CD14-positive monocyte (primary cell): ENCODE measurements around the gene C4orf54. TPM values are rescaled to one million over a fixed set of nuclear protein-coding genes. Genes with fewer than 3 reads are reported as not detected.

Experiments
- DNase-seq, 3 donors: peaks; one replicate each; pipeline ENCODE4 v3.0.0-alpha.2; 2011 to 2022
- H2AFZ ChIP-seq: 2 replicates; pipeline ENCODE4 v1.6.0; 2012; ENCODE audit warnings: mild to moderate bottlenecking, low read depth, low read length, inconsistent platforms; ENCODE audit not compliant: insufficient read depth, poor library complexity, severe bottlenecking
- H3K27ac ChIP-seq, 2 donors: 1 replicate in 1 of 2; 2 replicates in 1 of 2; pipeline ENCODE4 v1.5.1; 2012 to 2013; ENCODE audit warnings: low read length in 2 of 2, control low read depth in 1 of 2, inconsistent platforms in 1 of 2, low read depth in 1 of 2, mild to moderate bottlenecking in 1 of 2
- H3K27me3 ChIP-seq, 2 donors: one replicate each; pipeline versions ENCODE4 v1.6.0 to v1.6.1; 2011 to 2013; ENCODE audit warnings: low read length in 2 of 2; ENCODE audit not compliant: control insufficient read depth in 2 of 2, insufficient read depth in 2 of 2
- H3K36me3 ChIP-seq, 2 donors: replicated peaks in 1 of 2; 1 replicate in 1 of 2; 2 replicates in 1 of 2; pipeline versions ENCODE4 v1.5.1 to v1.6.1; 2012 to 2013; ENCODE audit warnings: low read length in 2 of 2, control low read depth in 1 of 2, inconsistent platforms in 1 of 2, mild to moderate bottlenecking in 1 of 2; ENCODE audit not compliant: insufficient read depth in 2 of 2, control insufficient read depth in 1 of 2
- H3K4me1 ChIP-seq, 2 donors: 1 replicate in 1 of 2; 2 replicates in 1 of 2; pipeline versions ENCODE4 v1.5.1 to v1.6.1; 2012 to 2013; ENCODE audit warnings: low read length in 2 of 2, control low read depth in 1 of 2, inconsistent platforms in 1 of 2, mild to moderate bottlenecking in 1 of 2, moderate library complexity in 1 of 2; ENCODE audit not compliant: insufficient read depth in 2 of 2, control insufficient read depth in 1 of 2
- H3K4me2 ChIP-seq: replicated peaks from 2 replicates; pipeline ENCODE3; 2012; ENCODE audit warnings: low read length, moderate library complexity, mild to moderate bottlenecking; ENCODE audit not compliant: poor library complexity, severe bottlenecking; ENCODE audit errors: extremely low read depth
- H3K4me3 ChIP-seq, 3 experiments: fragments of 200-600 bp in 1 of 3; sonication (generic) in 1 of 3; replicated peaks in 1 of 3; 1 replicate in 2 of 3; 2 replicates in 1 of 3; pipeline ENCODE4 v1.5.1; 2011 to 2013; ENCODE audit warnings: low read length in 3 of 3, mild to moderate bottlenecking in 3 of 3, control low read depth in 2 of 3, low read depth in 2 of 3, inconsistent platforms in 1 of 3, moderate library complexity in 1 of 3
- H3K79me2 ChIP-seq: 2 replicates; pipeline ENCODE4 v1.6.0; 2012; ENCODE audit warnings: mild to moderate bottlenecking, control low read depth, inconsistent platforms, low read length, moderate library complexity; ENCODE audit not compliant: insufficient read depth
- H3K9ac ChIP-seq: 2 replicates; pipeline ENCODE4 v1.6.0; 2017; ENCODE audit warnings: low read length, mild to moderate bottlenecking; ENCODE audit not compliant: insufficient read depth, poor library complexity, severe bottlenecking
- H3K9me3 ChIP-seq, 2 donors: replicated peaks in 1 of 2; 1 replicate in 1 of 2; 2 replicates in 1 of 2; pipeline versions ENCODE4 v1.5.1 to v1.6.1; 2012 to 2013; ENCODE audit warnings: low read length in 2 of 2, control low read depth in 1 of 2; ENCODE audit not compliant: control insufficient read depth in 1 of 2, insufficient read depth in 1 of 2
- H4K20me1 ChIP-seq: 2 replicates; pipeline ENCODE4 v1.6.0; 2012; ENCODE audit warnings: mild to moderate bottlenecking, low read length, control low read depth, moderate library complexity; ENCODE audit not compliant: insufficient read depth
- H3K27ac Mint-ChIP-seq, 7 donors: one replicate each; pipeline ENCODE4 v1.8.0; 2020; ENCODE audit warnings: mild to moderate bottlenecking in 7 of 7, mixed read lengths in 7 of 7, moderate library complexity in 6 of 7, inconsistent platforms in 2 of 7
- H3K27me3 Mint-ChIP-seq, 3 donors: one replicate each; pipeline ENCODE4 v1.8.0; 2021 to 2022; ENCODE audit warnings: low read depth in 3 of 3, mild to moderate bottlenecking in 3 of 3, mixed read lengths in 3 of 3, moderate library complexity in 3 of 3, inconsistent platforms in 1 of 3
- H3K36me3 Mint-ChIP-seq, 2 donors: one replicate each; pipeline ENCODE4 v1.8.0; 2020; ENCODE audit warnings: mixed read lengths in 2 of 2, inconsistent platforms in 1 of 2, mild to moderate bottlenecking in 1 of 2
- H3K4me1 Mint-ChIP-seq: one replicate; pipeline ENCODE4 v1.8.0; 2020; ENCODE audit warnings: mild to moderate bottlenecking, mixed read lengths
- H3K4me3 Mint-ChIP-seq, 2 donors: one replicate each; pipeline ENCODE4 v1.8.0; 2020; ENCODE audit warnings: mild to moderate bottlenecking in 2 of 2, mixed read lengths in 2 of 2, moderate library complexity in 1 of 2
- H3K9me3 Mint-ChIP-seq, 7 donors: one replicate each; pipeline ENCODE4 v1.8.0; 2020 to 2022; ENCODE audit warnings: mixed read lengths in 7 of 7, mild to moderate bottlenecking in 6 of 7, moderate library complexity in 6 of 7, inconsistent platforms in 2 of 7
- WGBS: methylation state at CpG from one replicate; pipeline ENCODE4 v1.1.5; 2013; ENCODE audit warnings: missing lambda C conversion rate; ENCODE audit not compliant: insufficient coverage; 5-methylcytosine and 5-hydroxymethylcytosine counted together
- intact Hi-C, 2 donors: fragments of 100-400 bp; cut with micrococcal nuclease; formaldehyde crosslinking; loops; one replicate each; pipeline versions ENCODE4 v1.15.0 to v1.15.1; 2023
- polyA plus RNA-seq, 3 donors: library from polyadenylated mRNA; depleted of rRNA in 1 of 3; unstranded in 2 of 3; stranded (reverse) in 1 of 3; fragments of 300-500 nt in 2 of 3; fragments of >200 nt in 1 of 3; fragmentation: Illumina TruSeq in 2 of 3; gene quantifications; 1 replicate in 2 of 3; 2 replicates in 1 of 3; pipeline ENCODE4 v1.2.3, GENCODE V29; 2012 to 2021
- TF ChIP-seq, protein P1 (sequence below): fragments of 200-600 bp; IDR thresholded peaks from one replicate; pipeline ENCODE4 v1.8.0; 2022; ENCODE audit warnings: antibody characterized with exemption, mild to moderate bottlenecking

Gene C4orf54
- polyA plus RNA-seq, 3 donors = not detected

DNA sequence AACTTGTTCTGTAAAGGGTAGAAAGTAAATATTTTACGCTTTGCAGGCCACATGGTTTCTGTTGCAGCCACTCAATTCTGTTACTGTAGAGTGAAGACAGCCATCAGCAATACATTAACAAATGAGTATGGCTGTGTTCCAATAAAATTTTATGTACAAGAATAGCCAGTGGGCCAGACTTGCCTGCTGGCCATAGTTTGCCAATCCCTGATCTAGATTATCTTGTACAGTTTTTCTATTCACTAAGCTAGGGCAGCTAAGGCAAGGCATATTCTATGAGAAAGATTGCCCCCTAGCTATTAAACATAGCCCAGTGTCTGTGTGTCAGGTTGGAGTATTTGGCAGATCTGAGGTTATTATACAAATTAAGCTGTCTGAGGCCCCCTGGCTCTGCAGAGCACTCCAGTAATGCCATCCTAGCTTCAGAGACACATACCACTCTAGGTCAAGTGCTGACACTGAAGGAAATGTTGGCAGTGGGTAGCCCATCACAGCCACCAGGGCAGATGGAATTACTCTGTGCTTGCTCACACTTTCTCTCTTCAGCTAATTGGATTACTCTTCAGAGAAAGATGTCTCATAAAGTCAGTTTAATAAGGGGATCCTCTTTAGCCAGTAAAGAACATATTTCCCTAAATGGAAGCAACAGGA, 42.3 kb downstream of the C4orf54 start:
- no peak overlapping the region for H3K4me2 ChIP-seq
- Mint-ChIP-seq H3K27me3 (no peaks in the 10 kb centered on the region), H3K4me1 (no peaks in the 10 kb centered on the region), H3K27ac (no peak overlapping the region), H3K4me3 (no peak overlapping the region), H3K36me3 (no peaks in the 10 kb centered on the region), H3K9me3 (peaks cover 0 to 3% (median 0%) of the 10 kb centered on the region in 7 donors)
- H2AFZ ChIP-seq = no peak overlapping the region
- no peak overlapping the region for H3K4me3 ChIP-seq
- WGBS = no CpG with 5 or more reads among the region's 1 CpG
- no peaks in the 10 kb centered on the region for H3K36me3 ChIP-seq
- TF ChIP-seq, protein P1, sequence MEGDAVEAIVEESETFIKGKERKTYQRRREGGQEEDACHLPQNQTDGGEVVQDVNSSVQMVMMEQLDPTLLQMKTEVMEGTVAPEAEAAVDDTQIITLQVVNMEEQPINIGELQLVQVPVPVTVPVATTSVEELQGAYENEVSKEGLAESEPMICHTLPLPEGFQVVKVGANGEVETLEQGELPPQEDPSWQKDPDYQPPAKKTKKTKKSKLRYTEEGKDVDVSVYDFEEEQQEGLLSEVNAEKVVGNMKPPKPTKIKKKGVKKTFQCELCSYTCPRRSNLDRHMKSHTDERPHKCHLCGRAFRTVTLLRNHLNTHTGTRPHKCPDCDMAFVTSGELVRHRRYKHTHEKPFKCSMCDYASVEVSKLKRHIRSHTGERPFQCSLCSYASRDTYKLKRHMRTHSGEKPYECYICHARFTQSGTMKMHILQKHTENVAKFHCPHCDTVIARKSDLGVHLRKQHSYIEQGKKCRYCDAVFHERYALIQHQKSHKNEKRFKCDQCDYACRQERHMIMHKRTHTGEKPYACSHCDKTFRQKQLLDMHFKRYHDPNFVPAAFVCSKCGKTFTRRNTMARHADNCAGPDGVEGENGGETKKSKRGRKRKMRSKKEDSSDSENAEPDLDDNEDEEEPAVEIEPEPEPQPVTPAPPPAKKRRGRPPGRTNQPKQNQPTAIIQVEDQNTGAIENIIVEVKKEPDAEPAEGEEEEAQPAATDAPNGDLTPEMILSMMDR = no peak
- H3K9me3 ChIP-seq = no peaks in the 10 kb centered on the region
- DNase-seq = no peak
- intact Hi-C loops = no loop called here
- H3K79me2 ChIP-seq = no peaks in the 10 kb centered on the region
- no peaks in the 10 kb centered on the region for H3K4me1 ChIP-seq
- H3K9ac ChIP-seq = no peak overlapping the region
- no peak overlapping the region for H3K27ac ChIP-seq
- no peaks in the 10 kb centered on the region for H3K27me3 ChIP-seq
- no peaks in the 10 kb centered on the region for H4K20me1 ChIP-seq

DNA sequence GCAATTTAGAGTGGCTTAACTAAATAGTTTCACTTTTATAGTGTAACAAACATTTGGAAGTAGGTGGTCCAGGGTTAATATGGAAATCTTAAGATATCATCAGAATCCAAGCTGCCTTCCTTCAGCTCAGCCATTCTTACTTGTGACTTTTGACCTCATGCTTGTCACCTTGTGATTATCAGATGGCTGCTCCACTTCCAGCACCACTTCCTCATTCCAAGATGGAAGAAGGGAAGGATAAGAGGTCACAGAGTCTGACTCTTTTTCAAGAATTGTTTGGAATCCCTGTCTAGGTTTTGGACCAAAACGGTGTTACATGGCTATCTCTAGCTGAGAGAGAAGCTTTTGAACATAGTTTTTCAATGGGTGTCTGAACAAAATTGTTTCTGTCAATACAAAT, 43.1 kb downstream of the C4orf54 start:
- H4K20me1 ChIP-seq = no peaks in the 10 kb centered on the region
- no peaks in the 10 kb centered on the region for H3K27me3 ChIP-seq
- H3K27ac ChIP-seq = no peak overlapping the region
- no peaks in the 10 kb centered on the region for H3K79me2 ChIP-seq
- no peak overlapping the region for H3K9ac ChIP-seq
- no peak overlapping the region for H3K4me3 Mint-ChIP-seq
- H3K27me3 Mint-ChIP-seq = no peaks in the 10 kb centered on the region
- no peak overlapping the region for H3K4me2 ChIP-seq
- no peak overlapping the region for H2AFZ ChIP-seq
- TF ChIP-seq, protein P1 = no peak
- no peaks in the 10 kb centered on the region for H3K9me3 ChIP-seq
- no peaks in the 10 kb centered on the region for H3K36me3 ChIP-seq
- intact Hi-C loops = no loop called here
- H3K4me1 Mint-ChIP-seq = no peaks in the 10 kb centered on the region
- no peaks in the 10 kb centered on the region for H3K36me3 Mint-ChIP-seq
- no peak for DNase-seq
- no peaks in the 10 kb centered on the region for H3K4me1 ChIP-seq
- peaks cover 0 to 3% (median 0%) of the 10 kb centered on the region in 7 donors for H3K9me3 Mint-ChIP-seq
- H3K27ac Mint-ChIP-seq = no peak overlapping the region
- H3K4me3 ChIP-seq = no peak overlapping the region
- no CpG with 5 or more reads among the region's 1 CpG for WGBS
